GM13977 (cell line): ENCODE results near the gene ADAM8.

ENCODE experiments used
- DNase-seq: peaks from one replicate; pipeline ENCODE4 v3.0.0; 2012; ENCODE audit warnings: low spot score
- in situ Hi-C: fragments of 300-500 bp; cut with MboI; formaldehyde crosslinking; loops from one replicate; pipeline ENCODE4 v1.12.0; 2022; ENCODE audit warnings: low sequenced_read_pairs, low pct_unique_long_range_greater_than_20kb, mixed read lengths, inconsistent platforms; ENCODE audit not compliant: unreplicated experiment
- TF ChIP-seq, protein P1 (sequence below): IDR thresholded peaks from 2 replicates; pipeline ENCODE4 v1.5.1; 2012; ENCODE audit warnings: mild to moderate bottlenecking, control low read depth; ENCODE audit not compliant: insufficient read depth; ENCODE audit errors: extremely low read depth, missing control alignments

Gene ADAM8

DNA sequence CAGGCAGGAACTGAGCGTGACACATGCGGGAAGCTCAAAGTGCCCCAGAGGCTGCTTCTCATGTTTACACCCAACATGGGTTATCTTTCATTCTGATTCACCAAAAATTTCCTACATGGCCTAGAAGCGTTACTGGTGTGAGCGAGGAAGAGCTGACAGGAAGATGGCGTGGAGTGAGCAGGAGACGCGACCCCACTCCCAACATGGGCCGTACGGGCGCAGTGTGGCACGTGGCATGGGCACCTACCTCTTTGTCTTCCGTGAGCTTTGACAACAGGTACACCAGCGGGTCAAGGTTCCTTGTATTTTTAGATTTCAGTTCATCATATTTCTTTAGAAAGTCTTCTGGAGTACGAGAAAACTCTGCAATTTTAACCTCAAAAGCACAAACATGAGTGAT, 23.1 kb upstream of the ADAM8 start:
- TF ChIP-seq, protein P1, sequence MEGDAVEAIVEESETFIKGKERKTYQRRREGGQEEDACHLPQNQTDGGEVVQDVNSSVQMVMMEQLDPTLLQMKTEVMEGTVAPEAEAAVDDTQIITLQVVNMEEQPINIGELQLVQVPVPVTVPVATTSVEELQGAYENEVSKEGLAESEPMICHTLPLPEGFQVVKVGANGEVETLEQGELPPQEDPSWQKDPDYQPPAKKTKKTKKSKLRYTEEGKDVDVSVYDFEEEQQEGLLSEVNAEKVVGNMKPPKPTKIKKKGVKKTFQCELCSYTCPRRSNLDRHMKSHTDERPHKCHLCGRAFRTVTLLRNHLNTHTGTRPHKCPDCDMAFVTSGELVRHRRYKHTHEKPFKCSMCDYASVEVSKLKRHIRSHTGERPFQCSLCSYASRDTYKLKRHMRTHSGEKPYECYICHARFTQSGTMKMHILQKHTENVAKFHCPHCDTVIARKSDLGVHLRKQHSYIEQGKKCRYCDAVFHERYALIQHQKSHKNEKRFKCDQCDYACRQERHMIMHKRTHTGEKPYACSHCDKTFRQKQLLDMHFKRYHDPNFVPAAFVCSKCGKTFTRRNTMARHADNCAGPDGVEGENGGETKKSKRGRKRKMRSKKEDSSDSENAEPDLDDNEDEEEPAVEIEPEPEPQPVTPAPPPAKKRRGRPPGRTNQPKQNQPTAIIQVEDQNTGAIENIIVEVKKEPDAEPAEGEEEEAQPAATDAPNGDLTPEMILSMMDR = no peak
- DNase-seq = no peak
- in situ Hi-C loops = no loop called here

DNA sequence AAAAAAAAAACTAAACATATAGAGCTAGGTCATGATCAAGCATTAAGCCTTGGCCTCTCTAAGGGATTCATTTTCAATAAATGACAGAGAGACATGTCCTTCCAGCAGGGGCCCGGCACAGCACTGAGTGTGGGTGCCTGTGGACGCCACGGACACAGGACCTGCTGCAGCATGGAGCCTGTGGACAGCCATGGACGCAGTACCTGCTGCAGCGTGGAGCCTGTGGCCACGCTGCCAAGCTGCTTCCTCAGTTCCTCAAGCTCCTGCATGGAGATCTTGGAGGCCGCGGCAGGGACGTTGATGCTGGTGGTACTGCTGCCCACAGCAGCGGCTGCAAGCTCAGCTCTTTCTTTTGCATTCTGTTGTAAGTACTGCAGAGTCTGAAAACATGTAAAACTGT, 22.6 kb upstream of the ADAM8 start:
- in situ Hi-C loops = no loop called here
- TF ChIP-seq, protein P1 = no peak
- no peak for DNase-seq

DNA sequence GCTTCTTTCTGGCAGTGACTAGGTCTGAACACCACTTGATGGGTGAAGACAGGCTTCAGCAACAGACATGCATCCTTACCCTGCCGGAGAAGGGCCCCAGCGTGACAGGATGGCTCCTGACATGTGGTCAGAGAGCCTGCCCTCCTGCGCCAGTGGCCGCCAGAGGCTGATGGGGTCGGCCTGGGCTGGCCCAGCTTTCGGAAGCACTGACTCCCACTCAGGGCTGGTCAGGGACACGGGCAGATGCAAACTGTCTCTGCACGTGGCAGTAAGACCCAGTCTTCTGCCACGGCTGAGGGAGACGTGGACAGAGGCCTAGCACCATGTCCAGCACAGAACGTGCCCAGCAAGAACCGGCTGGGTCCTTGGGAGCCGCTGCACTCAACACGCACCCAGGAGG, 21.8 kb upstream of the ADAM8 start:
- no peak for DNase-seq
- in situ Hi-C loops = no loop called here
- TF ChIP-seq, protein P1 = no peak

DNA sequence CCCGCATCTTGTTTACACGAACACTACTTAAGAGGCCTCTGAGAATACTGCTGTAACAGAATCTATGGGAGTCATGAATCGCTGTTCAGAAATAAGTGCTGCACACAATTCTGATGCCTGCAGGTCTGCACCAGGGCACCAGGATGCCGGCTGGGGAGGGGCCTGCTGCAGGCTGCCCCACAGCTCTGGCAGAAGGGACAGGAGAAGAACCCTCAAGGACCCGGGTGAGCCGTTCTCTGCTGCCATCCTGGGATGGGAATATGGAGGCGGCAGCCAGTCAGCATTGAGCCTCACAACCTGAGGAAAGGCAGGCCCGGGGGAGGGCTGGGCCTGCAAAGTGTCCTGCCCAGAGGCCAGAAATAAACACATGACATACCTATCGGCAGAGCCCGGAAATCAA, 20.8 kb upstream of the ADAM8 start:
- in situ Hi-C loops = no loop called here
- no peak for DNase-seq
- TF ChIP-seq, protein P1 = no peak

DNA sequence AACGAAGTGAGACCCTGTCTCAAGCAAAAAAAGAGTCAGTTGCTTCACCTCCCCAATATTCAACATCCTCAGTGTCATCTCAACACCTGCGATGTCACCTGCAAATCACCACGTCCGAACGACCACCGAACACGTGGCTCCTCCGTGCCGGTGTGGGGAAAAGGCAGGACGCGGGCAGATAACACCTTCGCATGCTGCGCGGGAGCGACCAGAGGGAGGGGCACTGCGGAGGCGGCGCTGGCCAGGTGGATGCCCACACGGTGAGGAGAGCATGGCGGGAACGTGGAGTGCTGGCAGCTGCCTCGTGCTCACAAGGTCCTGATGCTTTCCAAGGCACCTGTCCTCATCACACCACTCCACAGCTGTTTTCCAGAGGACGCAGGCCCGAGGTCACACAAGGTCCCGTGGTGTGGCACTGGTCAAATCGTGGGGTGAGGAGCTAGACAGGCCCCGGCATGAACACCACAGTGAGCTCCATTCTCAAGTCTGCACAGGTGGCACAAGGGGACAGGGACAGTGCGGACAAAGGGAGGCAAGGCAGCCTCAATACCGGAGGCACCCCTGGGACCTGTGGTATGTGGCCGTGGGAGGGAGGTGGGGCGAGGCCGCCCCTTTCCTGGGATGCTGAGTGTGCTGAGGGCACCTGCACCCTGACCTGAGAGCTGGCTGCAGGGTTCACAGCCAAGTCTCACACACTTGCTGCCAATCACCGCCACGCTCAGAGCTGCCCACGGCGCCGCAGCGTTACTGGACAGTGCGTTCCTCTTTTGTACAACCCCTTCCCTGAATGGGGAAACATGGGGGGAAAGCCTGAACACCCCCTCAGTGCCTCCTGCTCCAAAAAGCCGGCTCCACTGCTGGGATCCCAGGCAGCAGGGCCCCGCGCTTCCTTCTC, 19.0 kb upstream of the ADAM8 start:
- no peak for DNase-seq
- in situ Hi-C loops = no loop called here
- TF ChIP-seq, protein P1 = no peak

DNA sequence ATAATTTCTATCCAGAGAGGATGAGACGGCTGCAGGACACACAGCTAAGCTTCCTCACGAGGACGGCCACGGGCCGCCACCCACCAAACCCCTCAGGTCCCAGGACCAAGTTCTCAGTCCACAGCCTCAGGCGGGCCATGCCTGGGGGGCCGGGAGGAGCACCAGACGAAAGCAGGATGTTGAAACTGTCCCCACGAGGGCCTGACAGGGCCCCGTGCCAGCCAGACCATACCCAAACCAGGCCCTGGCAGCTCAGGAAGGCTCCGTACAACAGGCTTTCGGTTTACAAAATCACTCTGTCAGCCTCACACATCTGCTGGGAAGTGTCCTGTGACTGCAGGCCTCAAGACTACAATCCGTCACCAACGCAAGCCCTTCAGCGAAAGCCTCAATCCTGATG, 17.5 kb upstream of the ADAM8 start:
- in situ Hi-C loops = no loop called here
- TF ChIP-seq, protein P1 = no peak
- no peak for DNase-seq

DNA sequence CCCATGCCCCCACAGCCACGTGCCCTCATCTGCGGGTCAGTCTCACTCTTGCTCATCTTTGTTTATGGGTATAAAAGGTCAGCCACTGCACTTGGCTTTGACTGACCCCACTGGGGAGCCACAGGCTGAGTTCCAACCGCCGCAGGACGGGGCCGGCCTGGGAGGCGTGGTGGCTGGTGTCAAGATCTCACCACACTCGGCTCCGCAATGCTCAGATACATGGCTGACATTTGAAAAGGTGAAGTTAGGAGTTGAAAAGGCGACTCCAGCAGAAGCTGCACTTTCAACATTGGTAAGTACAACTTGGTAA, 17.1 kb upstream of the ADAM8 start:
- in situ Hi-C loops = no loop called here
- TF ChIP-seq, protein P1 = no peak
- no peak for DNase-seq
